Measurements from ENCODE around the gene ERCC5.

The ERCC5 gene

GRCh38 chr13:102912599-102912998, 66.8 kb downstream of the ERCC5 start:
- no peak for DNase-seq (ENCODE audit: low read depth, low spot score)
- TF ChIP-seq SUZ12 (IDR thresholded peaks at IDR 0.05; ENCODE audit: extremely low read depth, insufficient read depth, insufficient read length) (no peak), ZNF274 (IDR thresholded peaks at IDR 0.05; ENCODE audit: low read depth, low read length) (no peak), YY1 (IDR thresholded peaks at IDR 0.05; ENCODE audit: insufficient read depth, insufficient read length) (no peak)
- no peaks in the 10 kb centered on the region for H3K27me3 ChIP-seq (ENCODE audit: insufficient read depth, insufficient read length)
- no peaks in the 10 kb centered on the region for H3K4me1 ChIP-seq (ENCODE audit: insufficient read depth, insufficient read length)
- H3K4me3 ChIP-seq (ENCODE audit: insufficient read length, low read depth) = no peak overlapping the region
- H3K9me3 ChIP-seq (ENCODE audit: insufficient read depth, low read length) = no peaks in the 10 kb centered on the region
- H3K36me3 ChIP-seq (ENCODE audit: insufficient read depth, insufficient read length, low read length) = no peaks in the 10 kb centered on the region
- no peak overlapping the region for H3K9ac ChIP-seq (ENCODE audit: insufficient read length, low read depth)

GRCh38 chr13:102913914-102914313, 68.1 kb downstream of the ERCC5 start:
- no peak for DNase-seq (ENCODE audit: low read depth, low spot score)
- Histone ChIP-seq H3K36me3 (ENCODE audit: insufficient read depth, insufficient read length, low read length) (no peaks in the 10 kb centered on the region), H3K27me3 (ENCODE audit: insufficient read depth, insufficient read length) (no peaks in the 10 kb centered on the region), H3K4me1 (ENCODE audit: insufficient read depth, insufficient read length) (no peaks in the 10 kb centered on the region), H3K9ac (ENCODE audit: insufficient read length, low read depth) (no peak overlapping the region), H3K4me3 (ENCODE audit: insufficient read length, low read depth) (no peak overlapping the region), H3K9me3 (ENCODE audit: insufficient read depth, low read length) (no peaks in the 10 kb centered on the region)
- TF ChIP-seq YY1 (IDR thresholded peaks at IDR 0.05; ENCODE audit: insufficient read depth, insufficient read length) (no peak), SUZ12 (IDR thresholded peaks at IDR 0.05; ENCODE audit: extremely low read depth, insufficient read depth, insufficient read length) (no peak), ZNF274 (IDR thresholded peaks at IDR 0.05; ENCODE audit: low read depth, low read length) (no peak)

GRCh38 chr13:102914339-102914930, 68.6 kb downstream of the ERCC5 start:
- no peak for DNase-seq (ENCODE audit: low read depth, low spot score)
- Histone ChIP-seq H3K36me3 (ENCODE audit: insufficient read depth, insufficient read length, low read length) (no peaks in the 10 kb centered on the region), H3K27me3 (ENCODE audit: insufficient read depth, insufficient read length) (no peaks in the 10 kb centered on the region), H3K4me1 (ENCODE audit: insufficient read depth, insufficient read length) (no peaks in the 10 kb centered on the region), H3K4me3 (ENCODE audit: insufficient read length, low read depth) (no peak overlapping the region), H3K9ac (ENCODE audit: insufficient read length, low read depth) (no peak overlapping the region), H3K9me3 (ENCODE audit: insufficient read depth, low read length) (no peaks in the 10 kb centered on the region)
- TF ChIP-seq YY1 (IDR thresholded peaks at IDR 0.05; ENCODE audit: insufficient read depth, insufficient read length) = no peak

- DNase-seq (ENCODE audit: low read depth, low spot score) = no peak
- no peaks in the 10 kb centered on the region for H3K4me1 ChIP-seq (ENCODE audit: insufficient read depth, insufficient read length)
- no peak overlapping the region for H3K9ac ChIP-seq (ENCODE audit: insufficient read length, low read depth)
- H3K27me3 ChIP-seq (ENCODE audit: insufficient read depth, insufficient read length) = no peaks in the 10 kb centered on the region
- H3K36me3 ChIP-seq (ENCODE audit: insufficient read depth, insufficient read length, low read length) = no peaks in the 10 kb centered on the region
- no peak overlapping the region for H3K4me3 ChIP-seq (ENCODE audit: insufficient read length, low read depth)
- H3K9me3 ChIP-seq (ENCODE audit: insufficient read depth, low read length) = no peaks in the 10 kb centered on the region
- no peak for TF ChIP-seq SUZ12 (IDR thresholded peaks at IDR 0.05; ENCODE audit: extremely low read depth, insufficient read depth, insufficient read length)
- no peak for TF ChIP-seq ZNF274 (IDR thresholded peaks at IDR 0.05; ENCODE audit: low read depth, low read length)
- TF ChIP-seq YY1 (IDR thresholded peaks at IDR 0.05; ENCODE audit: insufficient read depth, insufficient read length) = no peak
Measured at GRCh38 chr13:102915393-102915930, 69.6 kb downstream of the ERCC5 start.

GRCh38 chr13:102917019-102917418, 71.2 kb downstream of the ERCC5 start:
- no peak overlapping the region for H3K9ac ChIP-seq (ENCODE audit: insufficient read length, low read depth)
- TF ChIP-seq YY1 (IDR thresholded peaks at IDR 0.05; ENCODE audit: insufficient read depth, insufficient read length) (no peak), SUZ12 (IDR thresholded peaks at IDR 0.05; ENCODE audit: extremely low read depth, insufficient read depth, insufficient read length) (no peak), ZNF274 (IDR thresholded peaks at IDR 0.05; ENCODE audit: low read depth, low read length) (no peak)
- H3K9me3 ChIP-seq (ENCODE audit: insufficient read depth, low read length) = no peaks in the 10 kb centered on the region
- no peaks in the 10 kb centered on the region for H3K36me3 ChIP-seq (ENCODE audit: insufficient read depth, insufficient read length, low read length)
- no peaks in the 10 kb centered on the region for H3K4me1 ChIP-seq (ENCODE audit: insufficient read depth, insufficient read length)
- H3K4me3 ChIP-seq (ENCODE audit: insufficient read length, low read depth) = no peak overlapping the region
- no peaks in the 10 kb centered on the region for H3K27me3 ChIP-seq (ENCODE audit: insufficient read depth, insufficient read length)
- DNase-seq (ENCODE audit: low read depth, low spot score) = no peak

- Histone ChIP-seq H3K9ac (ENCODE audit: insufficient read length, low read depth) (no peak overlapping the region), H3K27me3 (ENCODE audit: insufficient read depth, insufficient read length) (no peaks in the 10 kb centered on the region), H3K36me3 (ENCODE audit: insufficient read depth, insufficient read length, low read length) (no peaks in the 10 kb centered on the region), H3K4me1 (ENCODE audit: insufficient read depth, insufficient read length) (no peaks in the 10 kb centered on the region), H3K4me3 (ENCODE audit: insufficient read length, low read depth) (no peak overlapping the region), H3K9me3 (ENCODE audit: insufficient read depth, low read length) (no peaks in the 10 kb centered on the region)
- DNase-seq (ENCODE audit: low read depth, low spot score) = no peak
- TF ChIP-seq YY1 (IDR thresholded peaks at IDR 0.05; ENCODE audit: insufficient read depth, insufficient read length) = no peak
- TF ChIP-seq ZNF274 (IDR thresholded peaks at IDR 0.05; ENCODE audit: low read depth, low read length) = no peak
- no peak for TF ChIP-seq SUZ12 (IDR thresholded peaks at IDR 0.05; ENCODE audit: extremely low read depth, insufficient read depth, insufficient read length)
Measured at GRCh38 chr13:102922184-102922583, 76.4 kb downstream of the ERCC5 start.

Data from NT2/D1 (cell line).